HL-60 (cell line): ENCODE measurements around the gene GJA3.

Source experiments
- GABPA ChIP-seq: IDR thresholded peaks from 2 replicates; pipeline ENCODE4 v1.6.1; 2012; ENCODE audit warnings: low read depth
- POLR2AphosphoS5 ChIP-seq: IDR thresholded peaks from 2 replicates; pipeline ENCODE4 v1.6.1; 2012; ENCODE audit warnings: low read depth
- SPI1 ChIP-seq: IDR thresholded peaks from 2 replicates; pipeline ENCODE4 v1.6.1; 2012; ENCODE audit warnings: low read depth, mild to moderate bottlenecking, borderline replicate concordance
- TF ChIP-seq, protein P1 (sequence below): IDR thresholded peaks from one replicate; pipeline ENCODE4 v1.5.1; 2011; ENCODE audit warnings: low read length, control low read depth, inconsistent platforms; ENCODE audit not compliant: insufficient read depth
- TF ChIP-seq, protein P2 (sequence below): IDR thresholded peaks from 2 replicates; pipeline ENCODE4 v1.6.1; 2012; ENCODE audit warnings: low read depth; ENCODE audit not compliant: insufficient replicate concordance

DNA sequence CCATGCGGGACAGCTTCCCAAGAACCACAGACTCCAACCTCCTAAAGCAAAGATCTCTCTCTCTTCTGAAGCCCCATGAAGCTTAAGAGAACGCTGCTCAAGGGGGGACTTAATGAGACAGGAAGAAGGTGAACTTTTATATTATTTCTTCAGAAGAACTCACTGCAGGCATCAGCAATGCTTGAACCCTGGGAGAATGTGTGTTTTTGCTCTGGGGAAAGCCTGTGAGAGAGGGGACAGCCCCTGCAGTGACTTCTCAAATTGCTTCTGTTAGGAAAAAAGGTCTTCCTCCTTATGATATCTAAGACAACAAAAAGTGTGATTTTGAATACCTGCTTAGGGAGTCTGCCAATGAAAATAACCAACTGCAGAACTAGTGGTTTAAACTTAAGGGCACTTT, 23.0 kb downstream of the GJA3 start:
- TF ChIP-seq, protein P1, sequence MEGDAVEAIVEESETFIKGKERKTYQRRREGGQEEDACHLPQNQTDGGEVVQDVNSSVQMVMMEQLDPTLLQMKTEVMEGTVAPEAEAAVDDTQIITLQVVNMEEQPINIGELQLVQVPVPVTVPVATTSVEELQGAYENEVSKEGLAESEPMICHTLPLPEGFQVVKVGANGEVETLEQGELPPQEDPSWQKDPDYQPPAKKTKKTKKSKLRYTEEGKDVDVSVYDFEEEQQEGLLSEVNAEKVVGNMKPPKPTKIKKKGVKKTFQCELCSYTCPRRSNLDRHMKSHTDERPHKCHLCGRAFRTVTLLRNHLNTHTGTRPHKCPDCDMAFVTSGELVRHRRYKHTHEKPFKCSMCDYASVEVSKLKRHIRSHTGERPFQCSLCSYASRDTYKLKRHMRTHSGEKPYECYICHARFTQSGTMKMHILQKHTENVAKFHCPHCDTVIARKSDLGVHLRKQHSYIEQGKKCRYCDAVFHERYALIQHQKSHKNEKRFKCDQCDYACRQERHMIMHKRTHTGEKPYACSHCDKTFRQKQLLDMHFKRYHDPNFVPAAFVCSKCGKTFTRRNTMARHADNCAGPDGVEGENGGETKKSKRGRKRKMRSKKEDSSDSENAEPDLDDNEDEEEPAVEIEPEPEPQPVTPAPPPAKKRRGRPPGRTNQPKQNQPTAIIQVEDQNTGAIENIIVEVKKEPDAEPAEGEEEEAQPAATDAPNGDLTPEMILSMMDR: no peak
- no peak for TF ChIP-seq POLR2AphosphoS5
- TF ChIP-seq, protein P2, sequence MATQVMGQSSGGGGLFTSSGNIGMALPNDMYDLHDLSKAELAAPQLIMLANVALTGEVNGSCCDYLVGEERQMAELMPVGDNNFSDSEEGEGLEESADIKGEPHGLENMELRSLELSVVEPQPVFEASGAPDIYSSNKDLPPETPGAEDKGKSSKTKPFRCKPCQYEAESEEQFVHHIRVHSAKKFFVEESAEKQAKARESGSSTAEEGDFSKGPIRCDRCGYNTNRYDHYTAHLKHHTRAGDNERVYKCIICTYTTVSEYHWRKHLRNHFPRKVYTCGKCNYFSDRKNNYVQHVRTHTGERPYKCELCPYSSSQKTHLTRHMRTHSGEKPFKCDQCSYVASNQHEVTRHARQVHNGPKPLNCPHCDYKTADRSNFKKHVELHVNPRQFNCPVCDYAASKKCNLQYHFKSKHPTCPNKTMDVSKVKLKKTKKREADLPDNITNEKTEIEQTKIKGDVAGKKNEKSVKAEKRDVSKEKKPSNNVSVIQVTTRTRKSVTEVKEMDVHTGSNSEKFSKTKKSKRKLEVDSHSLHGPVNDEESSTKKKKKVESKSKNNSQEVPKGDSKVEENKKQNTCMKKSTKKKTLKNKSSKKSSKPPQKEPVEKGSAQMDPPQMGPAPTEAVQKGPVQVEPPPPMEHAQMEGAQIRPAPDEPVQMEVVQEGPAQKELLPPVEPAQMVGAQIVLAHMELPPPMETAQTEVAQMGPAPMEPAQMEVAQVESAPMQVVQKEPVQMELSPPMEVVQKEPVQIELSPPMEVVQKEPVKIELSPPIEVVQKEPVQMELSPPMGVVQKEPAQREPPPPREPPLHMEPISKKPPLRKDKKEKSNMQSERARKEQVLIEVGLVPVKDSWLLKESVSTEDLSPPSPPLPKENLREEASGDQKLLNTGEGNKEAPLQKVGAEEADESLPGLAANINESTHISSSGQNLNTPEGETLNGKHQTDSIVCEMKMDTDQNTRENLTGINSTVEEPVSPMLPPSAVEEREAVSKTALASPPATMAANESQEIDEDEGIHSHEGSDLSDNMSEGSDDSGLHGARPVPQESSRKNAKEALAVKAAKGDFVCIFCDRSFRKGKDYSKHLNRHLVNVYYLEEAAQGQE: no peak
- no peak for TF ChIP-seq GABPA
- TF ChIP-seq SPI1: no peak
